DMS114 treated with DMSO at 0.1 percent for 48 hours (cell line): Measurements from ENCODE around the gene RPP30.
A peak's percentile ranks its signal among the peaks of the same experiment; 100 is the strongest.

Source experiments
- DNase-seq: peaks from one replicate; lab custom pipeline; 2025; ENCODE audit not compliant: unreplicated experiment; lab: John Stamatoyannopoulos, UW

The RPP30 gene

DNA sequence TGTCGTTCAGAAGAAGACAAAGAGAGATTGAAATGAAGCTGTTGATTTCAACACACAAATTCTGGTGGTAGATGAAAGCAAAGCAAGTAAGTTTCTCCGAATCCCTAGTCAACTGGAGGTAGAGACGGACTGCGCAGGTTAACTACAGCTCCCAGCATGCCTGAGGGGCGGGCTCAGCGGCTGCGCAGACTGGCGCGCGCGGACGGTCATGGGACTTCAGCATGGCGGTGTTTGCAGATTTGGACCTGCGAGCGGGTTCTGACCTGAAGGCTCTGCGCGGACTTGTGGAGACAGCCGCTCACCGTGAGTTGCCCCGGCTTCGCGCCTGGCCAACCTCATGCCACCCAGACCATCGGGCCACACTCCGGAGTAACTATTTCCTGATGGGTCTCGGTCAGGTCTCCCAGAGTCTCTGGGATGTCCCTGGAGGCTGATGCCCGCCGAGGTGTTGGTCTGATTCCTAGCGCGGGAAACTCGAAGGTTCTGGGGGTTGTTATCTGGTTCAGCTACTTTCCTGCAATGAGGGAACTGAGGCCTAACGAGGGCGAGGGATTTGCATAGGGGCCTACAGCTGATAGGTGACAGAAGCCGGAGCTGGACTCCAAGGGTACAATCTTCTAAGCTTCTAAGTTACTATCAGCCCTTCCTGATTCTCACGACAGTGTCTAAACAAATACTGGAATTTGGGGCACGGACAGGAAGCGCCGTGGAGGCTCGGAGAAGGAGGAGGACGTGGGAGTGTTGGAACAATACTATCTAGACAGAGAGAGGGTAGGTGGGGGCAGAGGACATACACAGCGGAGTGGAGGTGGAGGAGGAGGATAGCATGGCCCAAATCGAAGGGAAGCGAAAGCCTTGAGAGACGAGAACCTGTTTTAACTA, at the start of gene RPP30:
Gene RPP30, plus strand, starts transcription at position 209 of the 882 bp plus-strand sequence. Its CDS starts 13 bp downstream, at position 222.
- DNase-seq, result peak; percentile 88

- no peak for DNase-seq
These were observed 49.3 kb upstream of the RPP30 start for GRCh38 chr10:90822508-90822907.

- DNase-seq, result no peak
These were observed 39.7 kb upstream of the RPP30 start for GRCh38 chr10:90832111-90832510.

- DNase-seq, result no peak
These were observed 37.4 kb upstream of the RPP30 start for GRCh38 chr10:90834326-90834725.

DNA sequence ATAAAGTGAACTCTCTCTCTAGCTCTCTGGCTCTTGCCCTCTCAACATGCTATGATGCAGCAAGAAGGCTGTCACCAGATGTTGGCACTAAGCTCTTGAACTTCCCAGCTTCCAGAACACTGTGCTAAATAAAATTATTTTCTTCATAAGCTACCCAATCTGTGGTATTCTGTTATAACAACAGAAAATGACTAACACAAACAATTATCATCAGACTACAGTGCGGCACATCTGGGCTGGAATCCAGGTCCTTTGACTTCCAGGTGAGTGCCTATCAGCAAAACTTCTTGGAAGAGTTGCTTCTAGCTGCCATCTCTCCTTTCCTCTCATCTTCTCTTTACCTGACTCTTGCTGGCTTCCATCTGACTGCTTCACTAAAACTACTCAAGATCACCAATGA, 34.3 kb upstream of the RPP30 start:
- no peak for DNase-seq

DNA sequence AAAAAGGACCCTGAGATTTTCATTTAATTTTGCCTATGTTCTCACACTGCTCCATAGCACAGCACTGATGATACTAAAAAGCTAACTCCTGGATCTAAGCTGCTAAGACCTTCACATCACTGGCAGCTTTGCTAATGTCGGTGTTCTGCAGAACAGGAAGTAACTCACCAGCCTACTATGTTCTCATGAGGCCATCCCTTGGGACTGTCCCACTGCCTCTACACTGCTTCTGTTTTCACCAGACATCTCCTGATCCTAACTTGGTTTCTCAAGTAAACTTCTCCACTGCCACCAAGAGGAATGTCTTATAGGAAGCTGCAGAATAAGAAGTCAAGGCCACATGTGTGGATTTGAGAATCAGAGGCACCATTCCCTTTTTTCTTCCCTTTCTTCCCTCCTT, 29.0 kb upstream of the RPP30 start:
- no peak for DNase-seq

GRCh38 chr10:90845726-90846125, 26.0 kb upstream of the RPP30 start:
- no peak for DNase-seq

DNA sequence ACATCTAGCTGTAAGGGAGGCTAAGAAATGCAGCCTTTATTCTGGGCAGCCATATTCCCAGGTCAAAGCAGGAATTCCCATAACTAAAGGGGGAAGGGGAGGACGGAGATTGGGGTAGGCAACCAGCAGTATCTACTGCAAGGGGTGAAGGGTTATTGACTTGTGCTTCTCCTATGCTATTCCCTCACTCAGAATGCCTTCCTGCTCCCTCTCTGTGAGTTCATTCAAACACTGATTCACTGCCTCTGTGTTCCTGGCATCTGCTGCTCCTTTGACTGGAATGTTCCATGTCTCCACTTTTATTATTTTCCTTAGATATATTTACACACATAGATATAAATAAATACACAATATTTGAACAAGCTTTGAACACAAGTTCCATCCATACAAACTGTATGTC, 25.0 kb upstream of the RPP30 start:
- no peak for DNase-seq

DNA sequence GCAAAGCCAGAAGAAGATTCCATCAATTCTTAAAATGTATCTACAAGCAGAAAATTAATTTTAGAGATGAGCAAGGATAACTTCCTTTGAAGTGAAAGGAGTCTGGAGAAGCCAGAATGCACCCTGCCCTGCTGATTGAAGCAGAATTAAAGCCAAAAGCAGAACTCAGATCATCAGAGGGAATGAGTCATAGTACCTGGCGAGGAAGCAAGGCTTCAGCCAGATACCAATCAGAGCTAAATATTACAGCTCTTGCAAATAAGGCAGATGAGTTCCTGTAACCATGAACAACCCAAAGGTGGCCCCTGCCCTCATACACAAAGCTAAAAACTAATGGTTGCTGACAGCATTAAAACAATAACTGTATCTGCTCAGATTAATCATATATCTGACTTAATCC, 24.3 kb upstream of the RPP30 start:
- no peak for DNase-seq

DNA sequence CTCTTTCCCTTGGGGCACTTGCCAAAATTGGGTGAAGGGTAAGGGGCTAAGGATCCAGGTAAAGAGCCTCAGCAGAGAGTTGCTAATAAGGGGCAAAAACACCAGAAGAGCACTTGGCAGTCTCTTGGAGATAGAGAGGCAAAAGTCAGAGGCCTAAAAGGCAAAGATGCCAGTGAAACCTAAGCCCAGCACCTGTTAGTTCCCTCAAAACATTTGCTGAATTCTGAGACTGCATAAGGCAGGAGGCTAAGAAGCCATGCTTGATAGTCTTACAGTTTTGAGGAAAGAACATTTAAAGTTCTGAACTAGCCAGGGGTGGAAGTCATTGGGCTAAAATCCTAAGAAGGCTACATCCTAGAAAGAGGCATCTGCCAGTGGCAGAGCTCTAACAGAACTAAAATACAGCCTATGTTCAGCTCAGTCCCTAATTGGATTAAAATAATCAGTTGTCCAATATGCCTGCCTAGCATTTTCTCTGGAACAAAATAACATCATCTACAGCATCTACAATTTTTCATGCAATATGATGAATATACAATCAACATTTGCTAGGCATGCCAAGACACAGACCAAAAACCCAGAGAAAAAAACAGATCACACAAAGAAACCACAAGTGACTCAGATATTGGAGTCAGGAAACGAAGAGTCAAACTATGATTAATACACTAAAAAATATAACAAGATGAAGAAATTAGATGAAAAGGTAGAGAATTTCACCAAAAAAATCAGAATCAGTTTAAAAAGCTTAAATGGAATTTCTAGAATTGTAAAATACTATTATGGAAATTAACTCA, 21.6 kb upstream of the RPP30 start:
- no peak for DNase-seq

- no peak for DNase-seq
These were observed 16.6 kb upstream of the RPP30 start for GRCh38 chr10:90855126-90855525.

DNA sequence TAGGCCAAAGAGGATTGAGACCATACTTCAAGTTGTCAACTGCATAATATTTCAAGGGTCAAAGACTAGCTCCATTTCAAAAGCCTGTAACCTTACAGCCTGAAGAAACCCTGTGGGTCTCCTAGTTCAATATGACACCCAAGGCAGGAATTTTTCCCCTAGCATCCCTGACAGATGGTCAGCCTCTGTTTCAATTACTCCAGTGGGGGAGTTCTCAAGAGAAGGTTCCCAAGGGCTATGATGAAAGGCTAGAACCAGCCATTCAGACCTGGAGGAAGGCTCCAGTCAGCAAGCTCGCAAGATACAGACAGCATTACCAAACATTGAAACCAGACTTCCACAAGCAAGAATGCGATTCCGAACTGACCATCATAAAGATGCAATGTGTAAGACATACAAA, 15.5 kb upstream of the RPP30 start:
- DNase-seq, result no peak

DNA sequence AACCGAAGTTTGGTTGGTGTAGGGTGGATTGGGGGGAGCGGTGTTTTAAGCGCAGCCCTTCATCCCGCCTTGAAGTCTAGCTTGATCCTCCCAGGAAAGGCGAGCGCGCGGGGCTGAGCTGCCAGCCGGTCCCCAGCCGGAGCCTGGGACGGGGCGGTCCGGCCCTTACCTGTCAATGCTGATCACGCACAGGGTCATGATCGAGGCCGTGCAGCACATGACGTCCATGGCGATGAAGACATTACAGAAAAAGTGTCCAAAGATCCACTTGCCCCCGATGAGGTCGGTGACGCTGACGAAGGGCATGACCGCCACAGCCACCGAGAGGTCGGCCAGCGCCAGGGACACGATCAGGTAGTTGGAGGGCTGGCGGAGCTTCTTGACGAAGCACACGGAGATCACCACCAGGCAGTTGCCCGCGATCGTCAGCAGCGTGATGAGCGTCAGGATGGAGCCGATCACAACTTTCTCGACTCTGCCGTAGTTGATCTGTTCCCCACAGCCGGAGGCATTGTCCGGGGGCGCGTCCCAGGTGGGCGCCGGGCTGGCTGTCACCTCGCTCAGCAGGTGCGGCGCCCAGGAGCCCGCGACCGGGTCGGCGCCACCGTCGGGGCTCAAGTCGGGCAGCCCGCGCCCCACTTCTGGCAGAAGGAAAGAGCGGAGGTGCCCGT, 14.7 kb upstream of the RPP30 start:
- DNase-seq, result no peak

GRCh38 chr10:90857635-90858460, 13.9 kb upstream of the RPP30 start, which contains the start of gene HTR7:
Gene HTR7, minus strand, starts transcription at chr10:90858039. Its CDS starts 368 bp downstream, at chr10:90857671.
- no peak for DNase-seq

DNA sequence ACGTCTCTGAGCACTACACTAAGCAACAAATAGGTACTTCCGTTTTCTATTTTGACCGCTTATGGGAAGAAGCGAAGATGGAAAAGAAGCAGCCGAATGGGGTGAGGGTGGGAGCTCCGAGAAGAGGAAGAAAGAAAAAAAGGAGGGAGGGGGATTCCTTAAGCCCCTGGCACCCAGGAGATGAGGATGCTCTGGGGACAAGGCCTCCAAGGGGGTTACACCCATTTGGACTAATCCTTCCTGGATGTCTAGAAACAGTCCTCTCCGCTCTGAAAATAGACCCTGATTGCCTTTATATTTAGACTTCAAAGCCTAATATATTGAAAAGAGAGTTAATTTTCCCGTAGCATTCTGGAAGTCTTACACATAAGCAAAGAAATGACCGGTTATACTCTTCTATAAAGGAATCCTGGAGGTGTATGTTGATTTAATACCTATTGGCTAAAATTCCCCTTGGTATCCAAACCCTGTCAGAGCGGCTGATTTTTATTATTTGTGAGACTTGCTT, 13.3 kb upstream of the RPP30 start:
- DNase-seq, result no peak

DNA sequence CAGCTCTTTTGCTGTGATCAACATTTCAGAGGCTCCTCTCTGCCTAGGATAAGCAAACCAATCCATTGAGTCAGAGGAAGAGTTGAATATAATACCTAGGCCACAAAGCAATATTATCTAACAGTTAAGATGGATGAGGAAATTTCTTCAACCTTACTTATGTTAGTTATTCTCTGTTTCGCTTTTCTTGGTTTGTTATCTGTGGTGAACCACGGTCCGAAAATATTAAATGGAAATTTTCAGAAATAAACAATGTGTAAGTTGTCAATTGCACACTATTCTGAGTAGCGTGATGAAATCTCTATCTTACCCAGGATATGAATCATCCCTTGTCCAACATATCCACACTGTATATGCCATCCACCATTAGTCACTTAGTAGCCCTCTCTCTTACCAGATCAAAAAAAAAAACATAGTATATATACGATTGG, 12.4 kb upstream of the RPP30 start:
- DNase-seq, result no peak

DNA sequence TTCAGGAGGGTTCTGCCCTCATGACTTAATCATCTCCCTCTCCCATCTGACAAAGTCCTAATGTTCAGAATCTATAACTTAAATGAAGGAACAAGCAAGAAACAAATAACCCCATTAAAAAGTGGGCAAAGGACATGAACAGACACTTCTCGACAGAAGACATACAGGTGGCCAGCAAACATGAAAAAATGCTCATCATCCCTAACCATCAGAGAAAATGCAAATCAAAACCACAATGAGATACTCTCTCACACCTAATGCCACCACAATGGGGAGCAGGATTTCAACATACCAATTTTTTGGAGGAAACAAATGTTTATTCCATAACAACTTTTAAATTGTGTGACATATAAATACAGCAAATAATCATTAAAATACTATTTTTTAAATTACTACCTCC, 11.0 kb upstream of the RPP30 start:
- DNase-seq, result no peak

GRCh38 chr10:90862908-90863514, 8.8 kb upstream of the RPP30 start:
- peak; percentile 20 for DNase-seq

DNA sequence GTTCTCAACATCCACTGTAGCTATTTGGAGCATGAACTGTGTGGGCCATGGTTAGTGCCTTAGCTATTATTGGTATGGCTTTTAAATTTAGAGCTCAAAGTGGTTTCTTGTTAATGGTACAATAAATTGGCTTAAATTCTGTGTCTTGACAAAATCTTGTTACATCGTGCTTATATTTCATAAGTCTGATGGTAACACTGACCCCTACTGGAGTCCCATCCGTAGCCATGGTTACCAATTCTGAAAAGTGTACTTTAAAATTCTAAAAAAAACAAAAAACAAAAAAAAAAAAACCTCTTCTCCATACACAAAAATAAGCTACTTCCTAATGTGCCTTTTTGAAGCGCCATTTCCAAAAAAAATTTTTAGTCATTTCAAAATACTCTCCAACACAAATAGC, 6.4 kb upstream of the RPP30 start:
- no peak for DNase-seq

DNA sequence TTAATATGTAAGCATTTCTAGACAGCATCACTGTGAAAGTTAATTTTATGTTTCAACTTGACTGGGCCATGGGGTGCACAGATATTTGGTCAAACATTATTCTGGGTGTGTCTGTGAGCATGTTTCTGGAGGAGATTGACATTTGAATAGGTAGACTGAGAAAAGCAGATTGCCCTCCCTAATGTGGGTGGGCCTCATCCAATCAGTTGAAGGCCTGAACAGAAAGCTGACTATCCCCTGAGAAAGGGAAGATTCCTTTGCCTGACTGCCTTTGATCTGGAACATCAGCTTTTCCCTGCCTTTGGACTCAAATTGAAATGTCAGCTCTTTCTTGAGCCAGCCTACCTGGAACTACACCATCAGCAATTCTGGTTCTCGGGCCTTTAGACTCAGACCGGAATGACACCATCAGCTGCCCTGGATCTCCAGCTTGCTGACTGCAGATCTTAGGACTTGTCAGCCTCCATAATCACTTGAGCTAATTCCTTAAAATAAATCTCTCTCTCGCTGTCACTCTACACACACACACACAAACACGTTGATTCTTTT, 5.7 kb upstream of the RPP30 start:
- no peak for DNase-seq
